Measurements from ENCODE around the gene PCOLCE2. TPM values are rescaled to one million over a fixed set of nuclear protein-coding genes. Genes with fewer than 3 reads are reported as not detected.

Gene PCOLCE2
- total and polyA plus RNA-seq, 10 of the 15 experiments (the other 5 are each of a cell fraction or from before 2014, with no cell fraction given), result 0.11 to 7.6 (median 0.40) TPM

DNA sequence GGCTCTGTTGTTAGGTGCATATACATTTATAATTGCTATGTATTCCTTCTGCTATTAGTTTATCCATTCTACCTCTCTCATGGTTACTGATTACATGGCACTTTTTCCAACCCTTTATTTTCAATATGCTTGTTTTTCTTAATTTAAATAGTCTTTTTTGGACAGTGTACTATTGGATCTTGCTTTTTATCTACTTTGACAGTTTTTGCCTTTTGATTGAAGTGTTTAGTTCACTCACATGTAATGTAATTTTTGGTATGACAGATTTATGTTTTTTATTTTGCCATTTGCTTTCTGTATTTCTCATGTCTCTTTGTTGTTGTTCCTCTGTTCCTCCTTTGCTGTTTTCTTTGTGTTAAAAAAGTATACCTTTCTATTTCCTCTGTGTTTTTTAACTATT, 120.5 kb downstream of the PCOLCE2 start (continued):
- TF ChIP-seq, protein P1, sequence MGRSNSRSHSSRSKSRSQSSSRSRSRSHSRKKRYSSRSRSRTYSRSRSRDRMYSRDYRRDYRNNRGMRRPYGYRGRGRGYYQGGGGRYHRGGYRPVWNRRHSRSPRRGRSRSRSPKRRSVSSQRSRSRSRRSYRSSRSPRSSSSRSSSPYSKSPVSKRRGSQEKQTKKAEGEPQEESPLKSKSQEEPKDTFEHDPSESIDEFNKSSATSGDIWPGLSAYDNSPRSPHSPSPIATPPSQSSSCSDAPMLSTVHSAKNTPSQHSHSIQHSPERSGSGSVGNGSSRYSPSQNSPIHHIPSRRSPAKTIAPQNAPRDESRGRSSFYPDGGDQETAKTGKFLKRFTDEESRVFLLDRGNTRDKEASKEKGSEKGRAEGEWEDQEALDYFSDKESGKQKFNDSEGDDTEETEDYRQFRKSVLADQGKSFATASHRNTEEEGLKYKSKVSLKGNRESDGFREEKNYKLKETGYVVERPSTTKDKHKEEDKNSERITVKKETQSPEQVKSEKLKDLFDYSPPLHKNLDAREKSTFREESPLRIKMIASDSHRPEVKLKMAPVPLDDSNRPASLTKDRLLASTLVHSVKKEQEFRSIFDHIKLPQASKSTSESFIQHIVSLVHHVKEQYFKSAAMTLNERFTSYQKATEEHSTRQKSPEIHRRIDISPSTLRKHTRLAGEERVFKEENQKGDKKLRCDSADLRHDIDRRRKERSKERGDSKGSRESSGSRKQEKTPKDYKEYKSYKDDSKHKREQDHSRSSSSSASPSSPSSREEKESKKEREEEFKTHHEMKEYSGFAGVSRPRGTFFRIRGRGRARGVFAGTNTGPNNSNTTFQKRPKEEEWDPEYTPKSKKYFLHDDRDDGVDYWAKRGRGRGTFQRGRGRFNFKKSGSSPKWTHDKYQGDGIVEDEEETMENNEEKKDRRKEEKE (IDR thresholded peaks at IDR 0.05), result no peak
- TF ChIP-seq FOS (IDR thresholded peaks at IDR 0.05; ENCODE audit: borderline replicate concordance, extremely low read depth, insufficient read length), result no peak

Small RNA genes within 50 kb of the gene (small RNA-seq; reads per million reads assigned to genes)
- gene RNU7-47P, result not detected

Other genes starting within 250 kb of the PCOLCE2 start
- 0.17 and 0.71 TPM in 2 replicates for gene TRPC1, start 165.0 kb downstream of the PCOLCE2 start, total RNA-seq (2014; rRNA removed)
- gene TRPC1, start 165.0 kb downstream of the PCOLCE2 start, total RNA-seq (2014; rRNA removed; fragmentation: Illumina TruSeq; extraction: Trizol), result 0.18 and 0.28 TPM in 2 replicates
- 0.26 and 0.35 TPM in 2 replicates for gene TRPC1, start 165.0 kb downstream of the PCOLCE2 start, total RNA-seq (2021)
- 2.9 and 6.0 TPM in 2 replicates for gene TRPC1, start 165.0 kb downstream of the PCOLCE2 start, polyA plus RNA-seq (2011; rRNA removed)
- 0.12 and 0.27 TPM in 2 replicates for gene TRPC1, start 165.0 kb downstream of the PCOLCE2 start, polyA plus RNA-seq (2014; fragmentation: Illumina TruSeq; extraction: Trizol)
- under 1 TPM; 0.05 TPM for gene TRPC1, start 165.0 kb downstream of the PCOLCE2 start, polyA plus RNA-seq (2014; fragmentation: Nextera tagmentation; extraction: Ambion mirVana)
- 0.15 and 0.97 TPM in 2 replicates for gene TRPC1, start 165.0 kb downstream of the PCOLCE2 start, polyA plus RNA-seq (2014; rRNA removed)
- gene TRPC1, start 165.0 kb downstream of the PCOLCE2 start, polyA plus RNA-seq (2016; fragmentation: Nextera tagmentation; extraction: Ambion mirVana), result under 1 TPM; 0.11 to 0.34 TPM
- not detected in 2 replicates for gene PAQR9, start 74.6 kb upstream of the PCOLCE2 start, total RNA-seq (2014; rRNA removed)
- gene PAQR9, start 74.6 kb upstream of the PCOLCE2 start, total RNA-seq (2014; rRNA removed; fragmentation: Illumina TruSeq; extraction: Trizol), result not detected in 2 replicates
- gene PAQR9, start 74.6 kb upstream of the PCOLCE2 start, total RNA-seq (2021), result not detected in 2 replicates
- not detected in 2 replicates for gene PAQR9, start 74.6 kb upstream of the PCOLCE2 start, polyA plus RNA-seq (2011; rRNA removed)
- not detected in 2 replicates for gene PAQR9, start 74.6 kb upstream of the PCOLCE2 start, polyA plus RNA-seq (2014; fragmentation: Illumina TruSeq; extraction: Trizol)
- not detected for gene PAQR9, start 74.6 kb upstream of the PCOLCE2 start, polyA plus RNA-seq (2014; fragmentation: Nextera tagmentation; extraction: Ambion mirVana)
- gene PAQR9, start 74.6 kb upstream of the PCOLCE2 start, polyA plus RNA-seq (2014; rRNA removed), result not detected in 2 replicates
- not detected for gene PAQR9, start 74.6 kb upstream of the PCOLCE2 start, polyA plus RNA-seq (2016; fragmentation: Nextera tagmentation; extraction: Ambion mirVana)
- 104 and 128 TPM in 2 replicates for gene U2SURP, start 112.5 kb upstream of the PCOLCE2 start, total RNA-seq (2014; rRNA removed)
- 187 and 192 TPM in 2 replicates for gene U2SURP, start 112.5 kb upstream of the PCOLCE2 start, total RNA-seq (2014; rRNA removed; fragmentation: Illumina TruSeq; extraction: Trizol)
- gene U2SURP, start 112.5 kb upstream of the PCOLCE2 start, total RNA-seq (2021), result 143 and 144 TPM in 2 replicates
- gene U2SURP, start 112.5 kb upstream of the PCOLCE2 start, polyA plus RNA-seq (2011; rRNA removed), result 117 and 205 TPM in 2 replicates
- 154 and 191 TPM in 2 replicates for gene U2SURP, start 112.5 kb upstream of the PCOLCE2 start, polyA plus RNA-seq (2014; fragmentation: Illumina TruSeq; extraction: Trizol)
- gene U2SURP, start 112.5 kb upstream of the PCOLCE2 start, polyA plus RNA-seq (2014; fragmentation: Nextera tagmentation; extraction: Ambion mirVana), result 100 to 1,000 TPM; 146 to 277 TPM
- 64.6 and 76.3 TPM in 2 replicates for gene U2SURP, start 112.5 kb upstream of the PCOLCE2 start, polyA plus RNA-seq (2014; rRNA removed)
- gene U2SURP, start 112.5 kb upstream of the PCOLCE2 start, polyA plus RNA-seq (2016; fragmentation: Nextera tagmentation; extraction: Ambion mirVana), result 100 to 1,000 TPM; 154 to 168 TPM
- gene CHST2, start 230.7 kb upstream of the PCOLCE2 start, total RNA-seq (2014; rRNA removed), result 9.8 and 12.8 TPM in 2 replicates
- 9.2 TPM in 2 replicates for gene CHST2, start 230.7 kb upstream of the PCOLCE2 start, total RNA-seq (2014; rRNA removed; fragmentation: Illumina TruSeq; extraction: Trizol)
- 37.1 and 37.2 TPM in 2 replicates for gene CHST2, start 230.7 kb upstream of the PCOLCE2 start, total RNA-seq (2021)
- gene CHST2, start 230.7 kb upstream of the PCOLCE2 start, polyA plus RNA-seq (2011; rRNA removed), result 1.5 and 1.6 TPM in 2 replicates
- gene CHST2, start 230.7 kb upstream of the PCOLCE2 start, polyA plus RNA-seq (2014; fragmentation: Illumina TruSeq; extraction: Trizol), result 8.4 and 9.3 TPM in 2 replicates
- 1 to 10 TPM; 2.3 to 5.6 TPM for gene CHST2, start 230.7 kb upstream of the PCOLCE2 start, polyA plus RNA-seq (2014; fragmentation: Nextera tagmentation; extraction: Ambion mirVana)
- gene CHST2, start 230.7 kb upstream of the PCOLCE2 start, polyA plus RNA-seq (2014; rRNA removed), result 21.8 and 25.7 TPM in 2 replicates
- gene CHST2, start 230.7 kb upstream of the PCOLCE2 start, polyA plus RNA-seq (2016; fragmentation: Nextera tagmentation; extraction: Ambion mirVana), result 1 to 10 TPM; 4.3 to 8.3 TPM

Data from GM12878 (cell line).